CD4-positive, alpha-beta memory T cell (primary cell): ENCODE results near the gene CCDC28A. TPM values are rescaled to one million over a fixed set of nuclear protein-coding genes. Genes with fewer than 3 reads are reported as not detected.

Source experiments
- CTCF ChIA-PET: fragments of 350-600 bp; sonication (Branson Sonifier 250); formaldehyde crosslinking; loops from one replicate; lab custom pipeline; 2021; ENCODE audit warnings: inconsistent platforms; ENCODE audit not compliant: partially characterized antibody; lab: Charles Lee
- POLR2A ChIA-PET: fragments of 350-600 bp; sonication (Branson Sonifier 250); formaldehyde crosslinking; loops from one replicate; lab custom pipeline; 2021; ENCODE audit not compliant: partially characterized antibody; lab: Charles Lee
- DNase-seq, 5 donors: peaks; one replicate each; pipeline versions ENCODE4 v3.0.0 to v3.0.0-alpha.2; 2020 to 2022; ENCODE audit warnings: mixed read lengths in 1 of 5
- H3K27ac ChIP-seq: one replicate; pipeline ENCODE4 v1.7.0; 2013; ENCODE audit warnings: low read depth, low read length
- H3K27me3 ChIP-seq: 2 replicates; pipeline ENCODE4 v1.7.0; 2013; ENCODE audit warnings: mild to moderate bottlenecking, low read length, moderate library complexity; ENCODE audit not compliant: insufficient read depth
- H3K36me3 ChIP-seq: 2 replicates; pipeline ENCODE4 v1.7.0; 2013; ENCODE audit warnings: mild to moderate bottlenecking, low read length, moderate library complexity; ENCODE audit not compliant: insufficient read depth
- H3K4me1 ChIP-seq: 2 replicates; pipeline ENCODE4 v1.7.0; 2013; ENCODE audit warnings: mild to moderate bottlenecking, low read length, moderate library complexity; ENCODE audit not compliant: insufficient read depth
- H3K4me3 ChIP-seq, 2 donors: one replicate each; pipeline ENCODE4 v1.7.0; 2013; ENCODE audit warnings: low read length in 2 of 2, mild to moderate bottlenecking in 1 of 2
- H3K9me3 ChIP-seq, 2 donors: one replicate each; pipeline ENCODE4 v1.7.0; 2013; ENCODE audit warnings: low read length in 2 of 2, control low read depth in 1 of 2; ENCODE audit not compliant: control insufficient read depth in 1 of 2
- H3K27ac Mint-ChIP-seq, 7 donors: one replicate each; pipeline ENCODE4 v1.8.0; 2020 to 2021; ENCODE audit warnings: mixed read lengths in 7 of 7, mild to moderate bottlenecking in 6 of 7, inconsistent platforms in 3 of 7, moderate library complexity in 3 of 7
- H3K27me3 Mint-ChIP-seq, 2 donors: one replicate each; pipeline ENCODE4 v1.8.0; 2020 to 2021; ENCODE audit warnings: mixed read lengths in 2 of 2
- H3K36me3 Mint-ChIP-seq, 2 donors: one replicate each; pipeline ENCODE4 v1.8.0; 2020 to 2021; ENCODE audit warnings: mixed read lengths in 2 of 2, inconsistent platforms in 1 of 2, mild to moderate bottlenecking in 1 of 2
- H3K4me1 Mint-ChIP-seq, 4 donors: one replicate each; pipeline ENCODE4 v1.8.0; 2020 to 2021; ENCODE audit warnings: mixed read lengths in 4 of 4, mild to moderate bottlenecking in 1 of 4
- H3K4me3 Mint-ChIP-seq, 8 donors: one replicate each; pipeline ENCODE4 v1.8.0; 2020 to 2021; ENCODE audit warnings: mixed read lengths in 8 of 8, mild to moderate bottlenecking in 7 of 8, moderate library complexity in 6 of 8, inconsistent platforms in 3 of 8
- H3K9me3 Mint-ChIP-seq, 8 donors: one replicate each; pipeline ENCODE4 v1.8.0; 2020 to 2021; ENCODE audit warnings: mixed read lengths in 8 of 8, mild to moderate bottlenecking in 5 of 8, inconsistent platforms in 3 of 8, moderate library complexity in 1 of 8
- intact Hi-C: fragments of 100-400 bp; cut with micrococcal nuclease; formaldehyde crosslinking; loops from one replicate; pipeline ENCODE4 v1.15.1; 2023
- polyA plus RNA-seq, 2 donors: library from polyadenylated mRNA; unstranded; fragments of 300-500 nt; fragmentation: Illumina TruSeq; gene quantifications; one replicate each; pipeline ENCODE4 v1.2.3, GENCODE V29; 2021
- total RNA-seq, 2 experiments: library from RNA; stranded (reverse); gene quantifications; one replicate each; pipeline ENCODE4 v1.2.3, GENCODE V29; 2021

Gene CCDC28A
- total and polyA plus RNA-seq, 4 experiments from 2014 or later: 32.4 to 54.8 (median 43.8) TPM

- Mint-ChIP-seq H3K4me1 (peaks cover 7 to 43% (median 24%) of the 10 kb centered on the region in 4 donors), H3K9me3 (no peaks in the 10 kb centered on the region), H3K4me3 (peak overlapping the region; percentile 91 to 100 (median 99)), H3K27ac (peak overlapping the region; percentile 97 to 100 (median 100)), H3K36me3 (peaks cover 9 to 22% of the 10 kb centered on the region in 2 donors), H3K27me3 (peaks cover 0 to 3% of the 10 kb centered on the region in 2 donors)
- CTCF ChIA-PET: interaction anchor here (0.6 to 2.7 kb wide), 8 partner anchors 9 to 1105 kb away, joined by 3 to 9 read pairs (median 4); no protein-coding TSS in a partner anchor
- DNase-seq: peak in 1 of 5 donors; percentile 33
- peak overlapping the region; percentile 90 for H3K27ac ChIP-seq
- H3K4me3 ChIP-seq: peak overlapping the region; percentile 72 to 99
- no peaks in the 10 kb centered on the region for H3K27me3 ChIP-seq
- peaks cover 18% of the 10 kb centered on the region for H3K4me1 ChIP-seq
- intact Hi-C loops: loop anchor here (1.0 to 10.0 kb wide), 11 partner anchors 216 to 768 kb away; partner anchors contain the start of genes ABRACL, CITED2, HEBP2 and HECA
- H3K36me3 ChIP-seq: no peaks in the 10 kb centered on the region
- no peaks in the 10 kb centered on the region for H3K9me3 ChIP-seq
- POLR2A ChIA-PET: interaction anchor here (0.7 to 3.4 kb wide), 11 partner anchors 10 to 602 kb away, joined by 3 to 36 read pairs (median 3); partner anchors contain the start of genes CITED2, HEBP2 and TXLNB
These were observed 883 bp upstream of the CCDC28A start for GRCh38 chr6:138772596-138773176.

GRCh38 chr6:138774370-138774769, 801 bp downstream of the CCDC28A start:
- Histone ChIP-seq H3K4me3 (peak overlapping the region; percentile 72 to 99), H3K4me1 (peaks cover 18% of the 10 kb centered on the region), H3K27ac (peak overlapping the region; percentile 90), H3K36me3 (no peaks in the 10 kb centered on the region), H3K27me3 (no peaks in the 10 kb centered on the region), H3K9me3 (no peaks in the 10 kb centered on the region)
- ChIA-PET CTCF (no interaction called here), POLR2A (interaction anchor here (1.5 to 3.4 kb wide), 3 partner anchors 82 to 600 kb away, joined by 3 to 36 read pairs (median 5); partner anchors contain the start of gene CITED2)
- H3K27me3 Mint-ChIP-seq: peaks cover 0 to 3% of the 10 kb centered on the region in 2 donors
- peak overlapping the region; percentile 91 to 100 (median 99) for H3K4me3 Mint-ChIP-seq
- peaks cover 13 to 51% (median 27%) of the 10 kb centered on the region in 4 donors for H3K4me1 Mint-ChIP-seq
- H3K27ac Mint-ChIP-seq: peak overlapping the region; percentile 97 to 100 (median 100)
- H3K36me3 Mint-ChIP-seq: peaks cover 20 to 37% of the 10 kb centered on the region in 2 donors
- no peak for DNase-seq
- no peaks in the 10 kb centered on the region for H3K9me3 Mint-ChIP-seq
- intact Hi-C loops: loop anchor here (5.0 to 10.0 kb wide), 4 partner anchors 338 to 770 kb away; partner anchors contain the start of genes HECA and PERP

GRCh38 chr6:138776659-138777058, 3.1 kb downstream of the CCDC28A start:
- peaks cover 13 to 51% (median 27%) of the 10 kb centered on the region in 4 donors for H3K4me1 Mint-ChIP-seq
- CTCF ChIA-PET: interaction anchor here (1.3 to 2.1 kb wide), 2 partner anchors 11 to 188 kb away, joined by 3 to 9 read pairs; no protein-coding TSS in a partner anchor
- H3K27me3 ChIP-seq: no peaks in the 10 kb centered on the region
- POLR2A ChIA-PET: no interaction called here
- intact Hi-C loops: loop anchor here (10.0 kb wide), 1 partner anchor 772 kb away; no protein-coding TSS in a partner anchor
- DNase-seq: no peak
- H3K4me3 Mint-ChIP-seq: no peak overlapping the region
- H3K4me3 ChIP-seq: no peak overlapping the region
- H3K9me3 ChIP-seq: no peaks in the 10 kb centered on the region
- H3K27ac ChIP-seq: no peak overlapping the region
- H3K4me1 ChIP-seq: peaks cover 18% of the 10 kb centered on the region
- peaks cover 28 to 49% of the 10 kb centered on the region in 2 donors for H3K36me3 Mint-ChIP-seq
- peaks cover 0 to 3% of the 10 kb centered on the region in 2 donors for H3K27me3 Mint-ChIP-seq
- no peaks in the 10 kb centered on the region for H3K9me3 Mint-ChIP-seq
- H3K36me3 ChIP-seq: peaks cover 7% of the 10 kb centered on the region
- H3K27ac Mint-ChIP-seq: no peak overlapping the region

- Mint-ChIP-seq H3K27me3 (peaks cover 0 to 3% of the 10 kb centered on the region in 2 donors), H3K9me3 (no peaks in the 10 kb centered on the region), H3K36me3 (peaks cover 37 to 57% of the 10 kb centered on the region in 2 donors), H3K4me1 (peaks cover 12 to 34% (median 22%) of the 10 kb centered on the region in 4 donors), H3K4me3 (no peak overlapping the region), H3K27ac (no peak overlapping the region)
- Histone ChIP-seq H3K27ac (no peak overlapping the region), H3K4me1 (peaks cover 11% of the 10 kb centered on the region), H3K36me3 (peaks cover 15% of the 10 kb centered on the region), H3K4me3 (no peak overlapping the region), H3K27me3 (no peaks in the 10 kb centered on the region), H3K9me3 (no peaks in the 10 kb centered on the region)
- ChIA-PET POLR2A (interaction anchor here (0.7 kb wide), 1 partner anchor 184 kb away, joined by 3 read pairs; no protein-coding TSS in a partner anchor), CTCF (no interaction called here)
- no peak for DNase-seq
- intact Hi-C loops: loop anchor here (10.0 kb wide), 1 partner anchor 774 kb away; no protein-coding TSS in a partner anchor
These were observed 4.8 kb downstream of the CCDC28A start for GRCh38 chr6:138778331-138778730.

- Mint-ChIP-seq H3K4me1 (peaks cover 7 to 15% (median 11%) of the 10 kb centered on the region in 4 donors), H3K27ac (peak overlapping the region in 1 of 7 donors; percentile 3), H3K36me3 (peaks cover 34 to 60% of the 10 kb centered on the region in 2 donors), H3K27me3 (no peaks in the 10 kb centered on the region), H3K9me3 (no peaks in the 10 kb centered on the region), H3K4me3 (no peak overlapping the region)
- H3K9me3 ChIP-seq: no peaks in the 10 kb centered on the region
- ChIA-PET POLR2A (no interaction called here), CTCF (no interaction called here)
- intact Hi-C loops: no loop called here
- H3K27me3 ChIP-seq: no peaks in the 10 kb centered on the region
- DNase-seq: no peak
- H3K27ac ChIP-seq: no peak overlapping the region
- peaks cover 4% of the 10 kb centered on the region for H3K4me1 ChIP-seq
- no peak overlapping the region for H3K4me3 ChIP-seq
- peaks cover 25% of the 10 kb centered on the region for H3K36me3 ChIP-seq
These were observed 8.7 kb downstream of the CCDC28A start for GRCh38 chr6:138782243-138782642.

- H3K36me3 ChIP-seq: peaks cover 25% of the 10 kb centered on the region
- no peaks in the 10 kb centered on the region for H3K9me3 ChIP-seq
- no peaks in the 10 kb centered on the region for H3K27me3 Mint-ChIP-seq
- POLR2A ChIA-PET: no interaction called here
- intact Hi-C loops: no loop called here
- H3K27ac Mint-ChIP-seq: no peak overlapping the region
- H3K4me1 ChIP-seq: peaks cover 6% of the 10 kb centered on the region
- no peak overlapping the region for H3K27ac ChIP-seq
- no peak for DNase-seq
- peaks cover 40 to 49% of the 10 kb centered on the region in 2 donors for H3K36me3 Mint-ChIP-seq
- H3K9me3 Mint-ChIP-seq: no peaks in the 10 kb centered on the region
- peaks cover 2 to 6% (median 5%) of the 10 kb centered on the region in 4 donors for H3K4me1 Mint-ChIP-seq
- CTCF ChIA-PET: interaction anchor here (0.7 to 1.3 kb wide), 2 partner anchors 9 to 234 kb away, joined by 3 read pairs; no protein-coding TSS in a partner anchor
- H3K27me3 ChIP-seq: no peaks in the 10 kb centered on the region
- H3K4me3 Mint-ChIP-seq: no peak overlapping the region
- no peak overlapping the region for H3K4me3 ChIP-seq
These were observed 11.5 kb downstream of the CCDC28A start for GRCh38 chr6:138785079-138785478.

GRCh38 chr6:138785980-138786379, 12.4 kb downstream of the CCDC28A start:
- no peak overlapping the region for H3K4me3 ChIP-seq
- ChIA-PET POLR2A (no interaction called here), CTCF (no interaction called here)
- Mint-ChIP-seq H3K4me3 (no peak overlapping the region), H3K27ac (no peak overlapping the region), H3K9me3 (no peaks in the 10 kb centered on the region), H3K36me3 (peaks cover 44 to 52% of the 10 kb centered on the region in 2 donors), H3K27me3 (peaks cover 0 to 2% of the 10 kb centered on the region in 2 donors), H3K4me1 (peaks cover 2 to 6% (median 5%) of the 10 kb centered on the region in 4 donors)
- intact Hi-C loops: no loop called here
- no peak for DNase-seq
- no peaks in the 10 kb centered on the region for H3K27me3 ChIP-seq
- no peaks in the 10 kb centered on the region for H3K9me3 ChIP-seq
- peaks cover 24% of the 10 kb centered on the region for H3K36me3 ChIP-seq
- no peak overlapping the region for H3K27ac ChIP-seq
- peaks cover 6% of the 10 kb centered on the region for H3K4me1 ChIP-seq
